DOHH2 (cell line): Measurements from ENCODE around the gene CFAP46.

Source experiments
- H3F3A ChIP-seq: fragments of 200-600 bp; sonication (generic), shearing (Covaris generic); 2 replicates; pipeline ENCODE4 v1.6.0; 2016; ENCODE audit warnings: antibody characterized with exemption, mild to moderate bottlenecking; ENCODE audit not compliant: control insufficient read depth, insufficient read depth
- H3K27ac ChIP-seq: fragments of 200-600 bp; sonication (generic); 2 replicates; pipeline ENCODE4 v1.5.1; 2014; ENCODE audit warnings: low read depth, mild to moderate bottlenecking, low read length, moderate library complexity
- H3K27me3 ChIP-seq: fragments of 200-600 bp; sonication (generic); 2 replicates; pipeline ENCODE4 v1.6.1; 2014; ENCODE audit warnings: mild to moderate bottlenecking, low read length, mixed read lengths; ENCODE audit not compliant: control insufficient read depth
- H3K36me3 ChIP-seq: fragments of 200-600 bp; sonication (generic); 2 replicates; pipeline ENCODE4 v1.6.1; 2014; ENCODE audit warnings: mild to moderate bottlenecking, low read length, moderate library complexity, mixed read lengths; ENCODE audit not compliant: control insufficient read depth
- H3K4me1 ChIP-seq: fragments of 200-600 bp; sonication (generic); 2 replicates; pipeline ENCODE4 v1.6.1; 2014; ENCODE audit warnings: mild to moderate bottlenecking, low read length, mixed read lengths; ENCODE audit not compliant: control insufficient read depth
- H3K4me2 ChIP-seq: fragments of 200-600 bp; sonication (generic); 2 replicates; pipeline ENCODE4 v1.6.0; 2014; ENCODE audit warnings: mild to moderate bottlenecking, low read length, moderate library complexity
- H3K4me3 ChIP-seq: fragments of 200-600 bp; sonication (generic); 2 replicates; pipeline ENCODE4 v1.5.1; 2014; ENCODE audit warnings: mild to moderate bottlenecking, low read length, mixed read lengths
- H3K79me2 ChIP-seq: fragments of 200-600 bp; sonication (generic); 2 replicates; pipeline ENCODE4 v1.6.1; 2014; ENCODE audit warnings: mild to moderate bottlenecking, low read length, mixed read lengths; ENCODE audit not compliant: control insufficient read depth
- H3K9me2 ChIP-seq: fragments of 200-600 bp; sonication (generic); replicated peaks from 2 replicates; pipeline ENCODE4 v1.6.1; 2014; ENCODE audit warnings: mild to moderate bottlenecking, low read length, mixed read lengths; ENCODE audit not compliant: control insufficient read depth
- H3K9me3 ChIP-seq: fragments of 200-600 bp; sonication (generic); 2 replicates; pipeline ENCODE4 v1.6.1; 2014; ENCODE audit warnings: antibody characterized with exemption, low read length, mixed read lengths; ENCODE audit not compliant: control insufficient read depth, insufficient read depth
- H4K20me1 ChIP-seq: fragments of 200-600 bp; sonication (generic); 2 replicates; pipeline ENCODE4 v1.6.0; 2014; ENCODE audit warnings: low read depth, mild to moderate bottlenecking, antibody characterized with exemption, low read length, moderate library complexity; ENCODE audit not compliant: control insufficient read depth, insufficient read depth
- CTCF ChIP-seq: fragments of 200-600 bp; sonication (generic); IDR thresholded peaks from one replicate; pipeline ENCODE4 v1.5.1; 2014; ENCODE audit warnings: antibody characterized with exemption, mild to moderate bottlenecking, low read depth, low read length; ENCODE audit not compliant: poor library complexity, severe bottlenecking
- EZH2phosphoT487 ChIP-seq: fragments of 200-600 bp; sonication (generic); IDR thresholded peaks from 2 replicates; pipeline ENCODE4 v1.6.1; 2017; ENCODE audit warnings: borderline replicate concordance, mild to moderate bottlenecking, antibody characterized with exemption, low read length, moderate library complexity, mixed read lengths

The CFAP46 gene

GRCh38 chr10:132812520-132812919 lies 129.8 kb downstream of the CFAP46 start:
- H3K9me2 ChIP-seq: no peaks in the 10 kb centered on the region
- H3F3A ChIP-seq: no peaks in the 10 kb centered on the region

GRCh38 chr10:132811891-132812481 lies 130.4 kb downstream of the CFAP46 start:
- Histone ChIP-seq H3K9me3 (peaks cover 29% of the 10 kb centered on the region; the same call in 1 of the 2 replicates), H3K36me3 (no peaks in the 10 kb centered on the region), H3K9me2 (no peaks in the 10 kb centered on the region), H3F3A (no peaks in the 10 kb centered on the region), H4K20me1 (no peaks in the 10 kb centered on the region), H3K4me2 (no peak overlapping the region), H3K27me3 (no peaks in the 10 kb centered on the region), H3K4me3 (no peak overlapping the region), H3K79me2 (no peaks in the 10 kb centered on the region), H3K4me1 (no peaks in the 10 kb centered on the region), H3K27ac (no peak overlapping the region)
- TF ChIP-seq CTCF: no peak
- no peak for TF ChIP-seq EZH2phosphoT487

More at GRCh38 chr10:132812520-132812919, 129.8 kb downstream of the CFAP46 start:
- H3K4me2 ChIP-seq: no peak overlapping the region
- no peaks in the 10 kb centered on the region for H3K36me3 ChIP-seq
- no peak overlapping the region for H3K27ac ChIP-seq
- H3K4me3 ChIP-seq: no peak overlapping the region
- no peaks in the 10 kb centered on the region for H3K27me3 ChIP-seq
- no peaks in the 10 kb centered on the region for H4K20me1 ChIP-seq
- H3K9me3 ChIP-seq: peaks cover 29% of the 10 kb centered on the region; the same call in 1 of the 2 replicates
- no peaks in the 10 kb centered on the region for H3K4me1 ChIP-seq
- no peak for TF ChIP-seq CTCF
- no peak for TF ChIP-seq EZH2phosphoT487
- no peaks in the 10 kb centered on the region for H3K79me2 ChIP-seq

GRCh38 chr10:132810807-132811700 lies 131.3 kb downstream of the CFAP46 start:
- no peaks in the 10 kb centered on the region for H3K9me2 ChIP-seq
- H3F3A ChIP-seq: no peaks in the 10 kb centered on the region
- no peaks in the 10 kb centered on the region for H3K27me3 ChIP-seq
- no peak overlapping the region for H3K4me2 ChIP-seq
- no peaks in the 10 kb centered on the region for H4K20me1 ChIP-seq
- no peaks in the 10 kb centered on the region for H3K4me1 ChIP-seq
- peaks cover 29% of the 10 kb centered on the region; the same call in 1 of the 2 replicates for H3K9me3 ChIP-seq
- H3K79me2 ChIP-seq: no peaks in the 10 kb centered on the region
- H3K27ac ChIP-seq: no peak overlapping the region
- TF ChIP-seq EZH2phosphoT487 (no peak), CTCF (no peak)
- no peak overlapping the region for H3K4me3 ChIP-seq
- no peaks in the 10 kb centered on the region for H3K36me3 ChIP-seq
